Measurements from ENCODE around the gene LINGO1. TPM values are rescaled to one million over a fixed set of nuclear protein-coding genes. Genes with fewer than 3 reads are reported as not detected.

Gene LINGO1
- total and polyA plus RNA-seq, 9 of the 15 experiments (the other 6 are each of a cell fraction or from before 2014, with no cell fraction given), result 0.07 to 15.3 (median 2.1) TPM

DNA sequence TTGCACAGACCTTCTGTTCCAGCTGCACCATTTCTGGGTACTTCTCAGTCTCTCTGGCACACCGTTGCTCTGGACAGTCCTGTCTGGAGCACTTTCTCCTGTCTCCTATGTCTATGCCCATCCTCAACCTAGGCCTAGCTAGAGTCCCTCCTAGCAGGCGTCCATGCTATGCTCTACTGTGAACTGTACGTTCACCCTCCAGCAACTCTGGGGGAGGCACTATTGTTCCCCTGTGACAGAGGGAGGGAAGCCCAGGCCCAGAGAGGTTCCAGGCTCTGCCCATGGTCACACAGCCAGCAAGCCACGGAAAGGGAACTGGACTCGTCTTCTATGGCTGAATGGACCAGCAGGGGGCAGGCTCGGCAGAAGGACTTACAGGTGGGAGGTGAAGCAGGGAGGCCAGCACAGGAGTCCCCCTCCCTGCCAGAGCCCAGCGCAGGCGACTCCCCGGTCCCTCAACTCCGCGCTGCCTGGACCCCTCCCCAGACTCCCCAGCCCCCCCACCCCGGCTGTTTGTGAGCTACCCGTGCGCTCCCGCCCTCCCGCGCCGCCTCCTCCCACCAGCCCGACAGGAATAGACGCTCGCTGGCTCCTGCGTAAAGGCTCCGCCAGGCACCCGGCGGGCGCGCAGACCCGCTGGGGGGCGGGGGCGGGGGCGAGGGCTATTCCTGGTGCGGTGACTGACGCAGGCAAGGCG, 1.7 kb upstream of the LINGO1 start (continued):
- TF ChIP-seq SPI1 (IDR thresholded peaks at IDR 0.05; ENCODE audit: borderline replicate concordance, low read depth, low read length) (peak; percentile 91), PTBP1 (IDR thresholded peaks at IDR 0.05; ENCODE audit: low read depth, low read length) (0 out of 2 replicates have a peak, but pooled peaks have one; percentile 76), SMC3 (conservative IDR thresholded peaks at IDR 0.05; ENCODE audit: insufficient read depth, low read depth, low read length) (peak; percentile 56), CHD4 (IDR thresholded peaks at IDR 0.05; ENCODE audit: insufficient read depth, insufficient replicate concordance, low read depth, low read length, poor library complexity, severe bottlenecking) (no peak), BRD9 (IDR thresholded peaks at IDR 0.05; ENCODE audit: low read depth, partially characterized antibody) (peak; percentile 59), ZNF347 (CRISPR knock-in tag; IDR thresholded peaks at IDR 0.05; ENCODE audit: low read depth) (no peak), MEF2D (tag; conservative IDR thresholded peaks at IDR 0.05; ENCODE audit: low read depth) (no peak), TOE1 (IDR thresholded peaks at IDR 0.05; ENCODE audit: borderline replicate concordance) (no peak), TOE1 (CRISPR knock-in tag; IDR thresholded peaks at IDR 0.05; ENCODE audit: borderline replicate concordance, low read depth) (no peak)

DNA sequence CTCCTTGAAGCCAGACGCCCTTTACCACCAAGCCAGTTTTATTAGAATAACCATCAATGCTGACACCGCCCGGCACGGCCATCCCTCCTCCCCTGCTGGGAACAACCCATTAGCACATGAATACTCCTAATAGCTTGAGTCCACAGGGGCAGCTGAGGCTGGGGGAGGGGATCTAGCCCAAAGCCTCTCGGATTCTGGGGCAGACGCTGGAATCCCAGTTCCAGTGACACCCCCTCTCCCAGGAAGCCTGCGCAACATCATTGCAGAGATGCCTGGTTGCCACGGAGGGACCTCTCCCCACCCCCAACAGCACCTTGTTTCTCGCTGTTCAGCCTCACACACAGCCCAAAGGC, 1.2 kb upstream of the LINGO1 start:
- FAIRE-seq, result no peak
- H3K4me2 ChIP-seq (ENCODE audit: insufficient read depth, low read length), result peak overlapping the region; percentile 98
- no peak for TF ChIP-seq HOXB6 (CRISPR knock-in tag; IDR thresholded peaks at IDR 0.05; ENCODE audit: borderline replicate concordance)
- TF ChIP-seq, protein P1, sequence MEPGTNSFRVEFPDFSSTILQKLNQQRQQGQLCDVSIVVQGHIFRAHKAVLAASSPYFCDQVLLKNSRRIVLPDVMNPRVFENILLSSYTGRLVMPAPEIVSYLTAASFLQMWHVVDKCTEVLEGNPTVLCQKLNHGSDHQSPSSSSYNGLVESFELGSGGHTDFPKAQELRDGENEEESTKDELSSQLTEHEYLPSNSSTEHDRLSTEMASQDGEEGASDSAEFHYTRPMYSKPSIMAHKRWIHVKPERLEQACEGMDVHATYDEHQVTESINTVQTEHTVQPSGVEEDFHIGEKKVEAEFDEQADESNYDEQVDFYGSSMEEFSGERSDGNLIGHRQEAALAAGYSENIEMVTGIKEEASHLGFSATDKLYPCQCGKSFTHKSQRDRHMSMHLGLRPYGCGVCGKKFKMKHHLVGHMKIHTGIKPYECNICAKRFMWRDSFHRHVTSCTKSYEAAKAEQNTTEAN (CRISPR knock-in tag; IDR thresholded peaks at IDR 0.05), result no peak
- TF ChIP-seq CCAR2 (IDR thresholded peaks at IDR 0.05; ENCODE audit: low read depth, low read length), result no peak
- no peak for TF ChIP-seq SRSF7 (optimal IDR thresholded peaks at IDR 0.05; ENCODE audit: low read depth, low read length)
- TF ChIP-seq, protein P2, sequence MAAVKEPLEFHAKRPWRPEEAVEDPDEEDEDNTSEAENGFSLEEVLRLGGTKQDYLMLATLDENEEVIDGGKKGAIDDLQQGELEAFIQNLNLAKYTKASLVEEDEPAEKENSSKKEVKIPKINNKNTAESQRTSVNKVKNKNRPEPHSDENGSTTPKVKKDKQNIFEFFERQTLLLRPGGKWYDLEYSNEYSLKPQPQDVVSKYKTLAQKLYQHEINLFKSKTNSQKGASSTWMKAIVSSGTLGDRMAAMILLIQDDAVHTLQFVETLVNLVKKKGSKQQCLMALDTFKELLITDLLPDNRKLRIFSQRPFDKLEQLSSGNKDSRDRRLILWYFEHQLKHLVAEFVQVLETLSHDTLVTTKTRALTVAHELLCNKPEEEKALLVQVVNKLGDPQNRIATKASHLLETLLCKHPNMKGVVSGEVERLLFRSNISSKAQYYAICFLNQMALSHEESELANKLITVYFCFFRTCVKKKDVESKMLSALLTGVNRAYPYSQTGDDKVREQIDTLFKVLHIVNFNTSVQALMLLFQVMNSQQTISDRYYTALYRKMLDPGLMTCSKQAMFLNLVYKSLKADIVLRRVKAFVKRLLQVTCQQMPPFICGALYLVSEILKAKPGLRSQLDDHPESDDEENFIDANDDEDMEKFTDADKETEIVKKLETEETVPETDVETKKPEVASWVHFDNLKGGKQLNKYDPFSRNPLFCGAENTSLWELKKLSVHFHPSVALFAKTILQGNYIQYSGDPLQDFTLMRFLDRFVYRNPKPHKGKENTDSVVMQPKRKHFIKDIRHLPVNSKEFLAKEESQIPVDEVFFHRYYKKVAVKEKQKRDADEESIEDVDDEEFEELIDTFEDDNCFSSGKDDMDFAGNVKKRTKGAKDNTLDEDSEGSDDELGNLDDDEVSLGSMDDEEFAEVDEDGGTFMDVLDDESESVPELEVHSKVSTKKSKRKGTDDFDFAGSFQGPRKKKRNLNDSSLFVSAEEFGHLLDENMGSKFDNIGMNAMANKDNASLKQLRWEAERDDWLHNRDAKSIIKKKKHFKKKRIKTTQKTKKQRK (IDR thresholded peaks at IDR 0.05; ENCODE audit: borderline replicate concordance, low read depth, low read length), result no peak
- TF ChIP-seq, protein P3, sequence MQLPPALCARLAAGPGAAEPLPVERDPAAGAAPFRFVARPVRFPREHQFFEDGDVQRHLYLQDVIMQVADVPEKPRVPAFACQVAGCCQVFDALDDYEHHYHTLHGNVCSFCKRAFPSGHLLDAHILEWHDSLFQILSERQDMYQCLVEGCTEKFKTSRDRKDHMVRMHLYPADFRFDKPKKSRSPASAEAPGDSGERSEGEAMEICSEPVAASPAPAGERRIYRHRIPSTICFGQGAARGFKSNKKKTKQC (CRISPR knock-in tag; IDR thresholded peaks at IDR 0.05), result no peak

More for the DNA sequence above, 1.2 kb upstream of the LINGO1 start:
- H3K27ac ChIP-seq (ENCODE audit: extremely low read depth, low read depth, low read length), result no peak overlapping the region
- intact Hi-C loops (cut with micrococcal nuclease) (loop anchor here (1.0 to 5.0 kb wide), 3 partner anchors 24 to 238 kb away; no protein-coding TSS in a partner anchor), in situ Hi-C loops (cut with MboI) (no loop called here)
- peak overlapping the region; percentile 96 for H2AFZ ChIP-seq (ENCODE audit: low read depth, low read length)
- H3K79me2 ChIP-seq (ENCODE audit: control insufficient read depth, insufficient read depth, low read length), result peaks cover 27% of the 10 kb centered on the region
- ChIA-PET CTCF (ENCODE audit: low intra/inter-chr PET ratio) (interaction anchor here (0.5 to 4.2 kb wide), 6 partner anchors 26 to 698 kb away, joined by 3 to 97 read pairs (median 7); no protein-coding TSS in a partner anchor), POLR2A (interaction anchor here (1.0 to 1.5 kb wide), 3 partner anchors 9 to 189 kb away, joined by 4 to 6 read pairs (median 5); no protein-coding TSS in a partner anchor)
- WGBS (ENCODE audit: insufficient coverage, low coverage, missing lambda C conversion rate), result 13% methylated on average over 9 of the region's 9 CpGs
- no TSS peak for BruUV-seq (replicated peaks)
- ATAC-seq, result no peak
- no peaks in the 10 kb centered on the region for H3K36me3 ChIP-seq (ENCODE audit: control insufficient read depth, insufficient read depth, low read length)
- H3K4me1 ChIP-seq (replicated peaks in 1 of 2; ENCODE audit: control insufficient read depth in 2 of 2, insufficient read depth in 2 of 2, low read length in 2 of 2), result peaks cover 23 to 55% of the 10 kb centered on the region in 2 experiments; a peak in 4 of 5 replicates
- H4K20me1 ChIP-seq (replicated peaks; ENCODE audit: control insufficient read depth, insufficient read depth, low read length), result no peaks in the 10 kb centered on the region
- H3K9me1 ChIP-seq (ENCODE audit: control insufficient read depth, insufficient read depth, low read length), result peaks cover 4% of the 10 kb centered on the region
- H3K9me3 ChIP-seq (replicated peaks; ENCODE audit: control insufficient read depth, insufficient read depth, low read depth, low read length), result no peaks in the 10 kb centered on the region
- peaks cover 11 to 34% of the 10 kb centered on the region in 2 experiments; a peak in 4 of 5 replicates for H3K27me3 ChIP-seq (ENCODE audit: control insufficient read depth in 2 of 2, insufficient read depth in 2 of 2, low read length in 2 of 2)
- DNase-seq (ENCODE audit: extremely low read depth in 1 of 4, low spot score in 3 of 4), result no peak
- no peak overlapping the region for H3K9ac ChIP-seq (ENCODE audit: insufficient read depth in 1 of 2, low read depth in 2 of 2, low read length in 2 of 2)
- no peak overlapping the region for H3K4me3 ChIP-seq
